Measurements from ENCODE around the gene HTR3E. TPM values are rescaled to one million over a fixed set of nuclear protein-coding genes. Genes with fewer than 3 reads are reported as not detected.

The HTR3E gene
- total and polyA plus RNA-seq, 2 of the 13 experiments (the other 11 are each of a cell fraction or from before 2014, with no cell fraction given): not detected

DNA sequence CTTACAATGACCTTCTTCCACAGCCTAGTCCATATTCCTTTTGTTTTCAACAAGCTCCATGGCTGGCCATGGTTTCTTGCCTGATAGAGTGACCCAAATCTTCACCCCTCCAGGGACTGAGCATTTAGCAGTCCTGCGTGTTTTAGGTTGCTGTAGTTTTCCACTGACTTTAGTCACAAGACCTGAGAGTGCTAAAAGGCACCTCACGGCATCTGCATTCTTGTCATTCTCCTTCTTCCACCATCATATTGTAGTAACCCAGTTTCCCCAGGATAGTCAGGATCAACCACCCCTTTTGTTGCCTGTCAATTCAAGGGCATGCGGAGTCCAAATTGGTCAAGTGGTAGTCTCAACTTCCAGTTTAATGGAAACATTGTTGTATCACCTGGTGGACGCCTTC, 23.2 kb upstream of the HTR3E start:
- Histone ChIP-seq H3K27ac (ENCODE audit: extremely low read length, insufficient read depth, low read length) (no peak overlapping the region), H4K20me1 (ENCODE audit: insufficient read depth, low read length) (no peaks in the 10 kb centered on the region), H3K27me3 (ENCODE audit: control insufficient read depth in 1 of 2, insufficient read depth in 2 of 2, low read length in 2 of 2) (peaks cover 0 to 3% of the 10 kb centered on the region in 2 experiments; a peak in 1 of 5 replicates), H3K9ac (ENCODE audit: insufficient read depth, low read depth, low read length) (no peak overlapping the region), H3K9me3 (ENCODE audit: low read length) (no peaks in the 10 kb centered on the region; the same call in 1 of the 2 replicates), H3K79me2 (ENCODE audit: insufficient read depth, low read length) (no peaks in the 10 kb centered on the region), H2AFZ (ENCODE audit: low read length) (no peak overlapping the region), H3K4me1 (ENCODE audit: insufficient read depth, low read length) (no peaks in the 10 kb centered on the region), H3K36me3 (replicated peaks in 1 of 2; ENCODE audit: control insufficient read depth in 1 of 2, insufficient read depth in 2 of 2, low read length in 2 of 2) (no peaks in the 10 kb centered on the region), H3K4me3 (replicated peaks in 1 of 3; ENCODE audit: insufficient read depth in 1 of 3, low read depth in 2 of 3, low read length in 3 of 3) (no peak overlapping the region), H3K4me2 (ENCODE audit: low read depth, low read length) (no peak overlapping the region)
- no peak for DNase-seq (ENCODE audit: low spot score)
- no peak for ATAC-seq
- in situ Hi-C loops (cut with HindIII; ENCODE audit: extremely low pct_ligation_motif_present, low pct_unique_long_range_greater_than_20kb) (no loop called here), intact Hi-C loops (cut with micrococcal nuclease; ENCODE audit: unreplicated experiment) (no loop called here)
- POLR2A ChIA-PET: no interaction called here
- CTCF ChIA-PET (ENCODE audit: low intra/inter-chr PET ratio, low total read pairs): no interaction called here
- WGBS (ENCODE audit: low lambda C conversion rate): 16% methylated on average over 4 of the region's 4 CpGs
- no peak for TF ChIP-seq NFRKB (IDR thresholded peaks at IDR 0.05)
- no peak for TF ChIP-seq ATRX (CRISPR knock-in tag; IDR thresholded peaks at IDR 0.05; ENCODE audit: borderline replicate concordance)
- no peak for TF ChIP-seq HMGXB4 (CRISPR knock-in tag; IDR thresholded peaks at IDR 0.05; ENCODE audit: borderline replicate concordance in 1 of 2, low read depth in 1 of 2)
- no peak for TF ChIP-seq KAT2B (IDR thresholded peaks at IDR 0.05; ENCODE audit: borderline replicate concordance, low read depth, low read length)
- no peak for TF ChIP-seq HNRNPH1 (optimal IDR thresholded peaks at IDR 0.05; ENCODE audit: low read depth, low read length)
- TF ChIP-seq CC2D1A (CRISPR knock-in tag; IDR thresholded peaks at IDR 0.05): no peak
- no peak for TF ChIP-seq ZNF205 (CRISPR knock-in tag; IDR thresholded peaks at IDR 0.05)
- no peak for TF ChIP-seq ARNTL (CRISPR knock-in tag; IDR thresholded peaks at IDR 0.05)
- no peak for TF ChIP-seq ZNF260 (CRISPR knock-in tag; IDR thresholded peaks at IDR 0.05; ENCODE audit: borderline replicate concordance, low read depth)
- TF ChIP-seq SIN3B (IDR thresholded peaks at IDR 0.05; ENCODE audit: low read length): no peak
- TF ChIP-seq, protein P1, sequence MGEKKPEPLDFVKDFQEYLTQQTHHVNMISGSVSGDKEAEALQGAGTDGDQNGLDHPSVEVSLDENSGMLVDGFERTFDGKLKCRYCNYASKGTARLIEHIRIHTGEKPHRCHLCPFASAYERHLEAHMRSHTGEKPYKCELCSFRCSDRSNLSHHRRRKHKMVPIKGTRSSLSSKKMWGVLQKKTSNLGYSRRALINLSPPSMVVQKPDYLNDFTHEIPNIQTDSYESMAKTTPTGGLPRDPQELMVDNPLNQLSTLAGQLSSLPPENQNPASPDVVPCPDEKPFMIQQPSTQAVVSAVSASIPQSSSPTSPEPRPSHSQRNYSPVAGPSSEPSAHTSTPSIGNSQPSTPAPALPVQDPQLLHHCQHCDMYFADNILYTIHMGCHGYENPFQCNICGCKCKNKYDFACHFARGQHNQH (CRISPR knock-in tag; IDR thresholded peaks at IDR 0.05): no peak
- no peak for TF ChIP-seq ELF3 (CRISPR knock-in tag; IDR thresholded peaks at IDR 0.05)
- no peak for TF ChIP-seq SP1 (IDR thresholded peaks at IDR 0.05)
- no peak for TF ChIP-seq SP1 (CRISPR knock-in tag; IDR thresholded peaks at IDR 0.05)
- TF ChIP-seq ZNF577 (CRISPR knock-in tag; IDR thresholded peaks at IDR 0.05; ENCODE audit: borderline replicate concordance, low read depth): no peak
- no peak for TF ChIP-seq ZFP91 (CRISPR knock-in tag; IDR thresholded peaks at IDR 0.05; ENCODE audit: borderline replicate concordance)
- no peak for TF ChIP-seq ZNF687 (CRISPR knock-in tag; IDR thresholded peaks at IDR 0.05)
- no peak for TF ChIP-seq ZNF746 (CRISPR knock-in tag; IDR thresholded peaks at IDR 0.05)
- no peak for TF ChIP-seq FLYWCH1 (CRISPR knock-in tag; IDR thresholded peaks at IDR 0.05)
- FAIRE-seq: no peak
- no TSS peak for BruUV-seq (replicated peaks)

Measured in HepG2 (cell line).